Midbrain (tissue), 1 donor: ENCODE measurements around the gene HLA-DOA.

Experiments
- DNase-seq: peaks from one replicate; lab custom pipeline; 2025; lab: John Stamatoyannopoulos, UW

Gene HLA-DOA

GRCh38 chr6:32962213-32962826, 47.1 kb downstream of the HLA-DOA start:
- DNase-seq: no peak

GRCh38 chr6:32960563-32960962, 48.8 kb downstream of the HLA-DOA start:
- DNase-seq: no peak

- DNase-seq: no peak
These were observed 53.2 kb downstream of the HLA-DOA start for GRCh38 chr6:32956176-32956575.

GRCh38 chr6:32954986-32955802, 54.2 kb downstream of the HLA-DOA start:
- no peak for DNase-seq

GRCh38 chr6:32954267-32954666, 55.1 kb downstream of the HLA-DOA start:
- no peak for DNase-seq
